Kidney tubule cell (primary cell): ENCODE results near the gene GPR158.
A peak's percentile ranks its signal among the peaks of the same experiment; 100 is the strongest.

Source experiments
- DNase-seq: peaks from one replicate; pipeline ENCODE4 v3.0.0-alpha.2; 2018; ENCODE audit warnings: low spot score

The GPR158 gene

GRCh38 chr10:25504838-25505237 lies 330.0 kb downstream of the GPR158 start:
- no peak for DNase-seq

GRCh38 chr10:25505466-25505865 lies 330.7 kb downstream of the GPR158 start:
- DNase-seq, result no peak

- no peak for DNase-seq
Observed at GRCh38 chr10:25506821-25507335, 332.1 kb downstream of the GPR158 start.

DNA sequence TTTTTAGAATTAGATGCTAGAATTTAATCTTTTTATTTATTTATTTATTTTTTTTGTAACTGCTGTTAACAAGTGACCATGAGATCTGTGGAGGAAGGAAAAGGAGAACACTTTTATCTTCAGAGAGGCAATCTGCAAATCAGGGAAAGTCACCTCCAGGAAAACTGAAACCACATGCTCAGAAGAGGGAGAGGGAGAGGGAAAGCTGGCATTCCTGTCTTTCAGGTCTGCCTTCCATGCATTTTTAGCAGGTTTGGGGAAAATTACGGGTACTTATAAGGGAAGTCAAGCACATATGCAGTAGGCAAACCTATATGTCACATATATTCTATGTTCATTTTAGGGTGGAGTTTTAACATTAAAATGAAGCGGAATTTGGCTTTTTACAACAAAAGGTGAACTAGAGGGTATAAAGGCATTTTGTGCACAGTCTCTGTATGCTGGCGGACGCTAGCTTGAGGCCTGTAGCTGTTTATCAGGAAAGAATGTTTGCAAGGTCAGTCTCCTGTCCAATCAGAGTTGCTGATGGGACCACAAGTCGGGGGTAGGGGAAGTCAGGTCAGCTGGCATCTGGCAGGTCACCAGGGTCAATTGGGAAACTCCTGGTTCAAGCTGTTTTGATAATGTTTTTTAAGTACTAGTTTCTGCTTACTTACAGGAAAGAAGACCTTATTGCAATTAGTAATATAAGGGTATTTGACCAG lies 333.5 kb downstream of the GPR158 start:
- no peak for DNase-seq

- no peak for DNase-seq
Observed at GRCh38 chr10:25509151-25509550, 334.4 kb downstream of the GPR158 start.

DNA sequence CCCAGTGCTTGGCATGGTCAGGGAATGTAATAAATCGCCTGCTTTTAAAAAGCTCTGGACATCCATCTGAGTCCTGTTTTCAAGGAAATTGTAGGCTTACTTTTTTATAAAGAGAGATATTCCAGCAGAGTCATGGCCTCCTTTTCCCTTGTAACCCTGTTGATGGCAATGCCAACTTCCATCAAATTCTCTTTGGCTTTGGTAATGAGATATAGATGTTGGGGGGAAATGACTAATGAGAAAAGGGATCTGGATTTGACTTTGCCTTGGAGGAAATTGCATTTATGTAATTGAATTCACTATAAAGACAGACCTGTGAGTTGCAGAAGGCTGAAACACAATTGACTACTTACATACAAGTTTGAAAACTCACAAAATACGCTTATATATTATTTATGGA lies 347.5 kb downstream of the GPR158 start:
- DNase-seq, result no peak

- peak; percentile 38 for DNase-seq
Observed at GRCh38 chr10:25522946-25523608, 348.3 kb downstream of the GPR158 start.

DNA sequence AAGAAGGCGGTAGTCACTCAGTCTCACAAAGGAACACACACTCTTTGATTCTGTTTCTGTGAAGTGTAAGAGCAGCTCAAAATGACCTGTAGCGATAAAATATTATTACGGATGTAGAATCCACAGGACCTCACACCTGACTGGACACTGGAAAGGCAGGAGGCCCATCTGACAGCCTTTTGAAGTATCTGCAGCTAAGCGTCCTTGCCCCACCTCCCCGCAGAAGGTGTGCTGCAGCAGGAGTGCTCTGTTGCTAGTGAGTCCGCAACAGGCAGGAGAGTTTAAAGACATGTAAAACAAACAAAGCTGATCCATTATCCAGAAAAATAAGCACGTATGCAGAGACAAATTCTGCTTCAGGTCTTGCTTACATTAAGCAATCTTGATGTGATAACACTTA lies 355.5 kb downstream of the GPR158 start:
- no peak for DNase-seq

DNA sequence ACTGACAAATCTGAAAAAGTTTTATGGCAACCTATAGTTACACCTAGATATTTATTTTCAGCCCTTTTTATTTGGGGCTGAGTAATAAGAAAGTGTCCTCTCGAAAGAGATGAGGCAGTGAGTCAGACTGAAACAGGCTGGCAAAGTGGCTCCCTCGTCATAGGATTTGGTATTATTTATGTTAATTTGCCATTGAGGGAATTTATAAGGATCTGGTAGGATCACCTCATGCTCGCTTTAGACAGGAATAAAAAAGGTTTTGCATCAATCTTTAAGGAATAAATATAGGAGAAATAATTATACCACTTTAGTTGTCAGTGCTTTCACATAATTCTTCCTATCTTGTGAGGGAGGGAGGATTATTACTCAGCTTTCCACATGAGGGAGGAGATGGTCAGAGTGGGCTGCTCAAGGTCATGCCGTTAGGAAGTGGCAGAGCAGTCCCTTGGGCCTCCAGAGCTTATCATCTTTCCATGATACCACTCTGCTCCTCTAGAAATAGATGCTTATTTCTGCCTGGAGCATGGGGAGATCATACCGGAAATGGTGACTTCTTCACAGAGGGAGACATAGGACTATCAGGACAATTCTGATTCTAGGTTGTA lies 356.8 kb downstream of the GPR158 start:
- DNase-seq, result no peak

DNA sequence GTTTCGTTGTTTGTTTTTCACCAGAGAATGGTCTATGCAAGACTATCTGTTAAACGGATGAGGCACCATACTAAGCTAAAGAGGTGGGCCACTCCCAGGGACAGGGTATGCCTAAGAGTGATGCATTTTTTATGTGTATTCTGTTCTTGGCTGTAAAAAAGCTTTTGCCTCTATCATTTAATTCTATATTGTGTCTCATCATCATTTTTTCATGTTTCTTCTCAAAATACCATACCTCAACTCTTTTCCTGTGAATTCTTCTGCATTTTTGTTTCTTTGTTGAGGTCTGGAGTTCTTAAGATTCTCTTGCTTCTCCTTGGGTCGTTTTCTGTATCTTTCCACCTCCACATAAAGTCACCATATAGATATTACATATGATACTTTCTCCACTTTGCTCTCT lies 357.4 kb downstream of the GPR158 start:
- DNase-seq, result no peak

GRCh38 chr10:25536027-25536426 lies 361.2 kb downstream of the GPR158 start:
- DNase-seq, result no peak

DNA sequence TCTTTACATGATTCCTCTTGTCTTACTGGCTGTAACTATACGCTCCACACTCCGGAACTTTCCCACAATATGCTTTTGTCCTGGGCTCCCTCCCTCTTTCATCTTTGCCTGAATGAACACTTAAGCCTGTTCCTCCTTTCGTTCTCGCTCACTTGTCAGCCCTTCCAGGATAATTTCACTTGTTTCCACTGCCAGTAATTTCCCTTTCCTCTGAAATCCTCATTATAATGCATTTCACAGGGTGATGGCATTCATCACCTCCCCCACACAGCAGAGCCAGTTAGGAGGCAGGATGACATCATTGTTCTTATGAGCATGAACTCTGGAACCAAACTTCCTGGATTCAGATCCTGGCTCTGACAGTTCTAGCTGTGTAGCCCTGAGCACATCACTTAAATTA lies 372.6 kb downstream of the GPR158 start:
- peak; percentile 78 for DNase-seq

DNA sequence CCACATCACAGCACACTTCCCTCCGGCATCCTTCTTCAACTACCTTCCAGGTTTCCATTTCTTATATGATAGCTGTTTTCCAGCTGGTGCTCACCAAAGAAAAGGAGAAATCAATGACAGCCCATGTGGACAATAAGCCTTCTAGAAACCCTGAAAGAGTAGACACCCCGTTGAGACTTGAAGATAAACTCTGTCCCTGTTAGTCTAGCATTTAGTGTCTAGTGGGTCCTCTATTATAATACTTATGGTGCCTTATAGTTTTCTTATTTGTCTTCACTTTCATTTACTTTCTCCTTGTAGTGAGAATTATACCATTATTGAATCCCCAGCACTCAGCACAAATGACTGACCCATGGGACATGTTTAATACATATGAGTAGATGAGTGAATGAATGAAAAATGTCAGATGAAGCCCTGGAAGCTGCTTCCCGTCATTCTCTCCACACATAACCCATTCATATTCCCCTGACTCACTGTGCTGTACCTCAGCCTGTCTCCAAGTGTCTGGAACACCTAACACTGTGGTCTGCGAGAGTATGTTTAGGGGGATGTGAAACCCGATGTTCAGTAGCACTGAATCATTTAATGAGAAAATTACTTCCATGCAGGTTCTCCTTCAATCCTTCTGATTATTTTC lies 377.6 kb downstream of the GPR158 start:
- DNase-seq, result peak; percentile 62

DNA sequence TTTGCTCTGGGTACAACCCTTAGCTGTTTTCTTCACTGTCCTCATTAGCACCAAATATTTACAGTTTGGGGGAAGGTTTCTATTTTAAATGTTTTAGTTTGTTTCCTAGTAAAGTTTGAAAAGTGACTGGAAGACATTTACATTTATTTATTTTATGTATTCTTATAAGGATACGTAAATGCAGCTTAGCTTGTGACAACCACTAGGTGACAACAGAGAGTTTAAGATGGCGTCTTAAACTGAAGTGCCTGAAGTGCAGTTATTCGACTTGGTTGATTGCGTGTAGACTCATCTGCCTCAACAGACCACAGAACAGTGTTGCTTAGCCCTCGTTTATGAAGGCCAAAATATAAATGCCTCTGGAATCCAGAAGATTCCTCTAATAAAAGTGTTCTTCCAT lies 381.1 kb downstream of the GPR158 start:
- peak; percentile 12 for DNase-seq

- DNase-seq, result peak; percentile 92
Observed at GRCh38 chr10:25556457-25556856, 381.7 kb downstream of the GPR158 start.

DNA sequence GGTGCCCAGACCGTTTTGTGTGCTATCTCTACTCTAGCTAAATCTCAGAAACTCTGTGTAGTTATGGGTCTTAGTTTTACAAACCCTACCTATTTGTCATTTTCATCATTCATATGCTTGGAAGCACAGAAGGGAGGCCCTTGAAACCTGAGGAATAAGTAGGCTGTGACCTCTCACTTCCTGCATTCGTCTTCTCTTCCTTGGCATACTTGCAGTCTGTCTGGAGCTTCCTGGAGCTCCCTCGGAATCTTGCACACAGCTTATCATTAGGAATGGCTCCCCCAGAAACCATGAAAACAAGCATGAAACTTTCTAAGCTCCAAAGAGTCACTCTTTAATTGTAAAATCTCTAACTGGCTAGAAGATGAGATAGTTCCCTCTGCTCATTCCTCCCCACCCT lies 382.3 kb downstream of the GPR158 start:
- peak; percentile 37 for DNase-seq

GRCh38 chr10:25561758-25562157 lies 387.0 kb downstream of the GPR158 start:
- DNase-seq, result no peak

- DNase-seq, result no peak
Observed at GRCh38 chr10:25562547-25562946, 387.7 kb downstream of the GPR158 start.

- no peak for DNase-seq
Observed at GRCh38 chr10:25564351-25564750, 389.6 kb downstream of the GPR158 start.

DNA sequence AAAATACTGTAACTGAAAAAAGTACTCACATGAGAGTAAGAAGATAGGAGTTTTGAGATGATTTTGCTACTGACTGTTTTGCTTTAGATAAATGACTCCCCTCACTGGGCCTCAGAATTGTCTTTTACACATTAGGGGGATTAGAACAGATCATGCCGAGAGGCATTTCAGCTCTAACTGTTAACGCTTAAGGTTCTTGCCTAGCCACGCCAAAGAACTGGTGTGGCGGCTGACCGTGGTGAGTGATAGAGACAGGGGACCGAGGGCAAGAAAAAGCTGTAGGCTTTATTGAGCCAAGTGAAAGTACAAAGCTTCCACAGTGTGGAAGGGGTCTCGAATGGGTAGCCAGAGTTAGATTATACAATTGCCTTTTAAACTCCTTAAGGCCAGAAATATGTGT lies 390.8 kb downstream of the GPR158 start:
- DNase-seq, result no peak

DNA sequence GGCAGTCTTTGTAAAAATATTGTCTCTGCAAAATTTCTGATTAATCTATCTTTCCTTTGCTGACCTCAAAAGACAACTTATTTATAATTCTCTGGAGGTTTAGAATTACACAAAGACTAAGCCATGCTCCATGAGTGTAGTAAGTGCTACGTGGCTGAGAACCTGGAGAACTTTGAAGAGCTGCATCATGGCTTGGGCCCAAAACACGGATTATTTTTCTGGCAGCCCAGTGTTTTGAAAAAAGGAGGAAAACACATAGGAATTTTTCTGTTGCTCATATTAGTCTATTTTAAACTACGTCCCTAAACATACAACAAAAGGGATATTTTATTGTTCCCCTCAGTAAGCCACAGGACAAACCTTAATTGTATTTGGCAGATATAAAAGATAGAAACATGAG lies 398.5 kb downstream of the GPR158 start:
- DNase-seq, result no peak

DNA sequence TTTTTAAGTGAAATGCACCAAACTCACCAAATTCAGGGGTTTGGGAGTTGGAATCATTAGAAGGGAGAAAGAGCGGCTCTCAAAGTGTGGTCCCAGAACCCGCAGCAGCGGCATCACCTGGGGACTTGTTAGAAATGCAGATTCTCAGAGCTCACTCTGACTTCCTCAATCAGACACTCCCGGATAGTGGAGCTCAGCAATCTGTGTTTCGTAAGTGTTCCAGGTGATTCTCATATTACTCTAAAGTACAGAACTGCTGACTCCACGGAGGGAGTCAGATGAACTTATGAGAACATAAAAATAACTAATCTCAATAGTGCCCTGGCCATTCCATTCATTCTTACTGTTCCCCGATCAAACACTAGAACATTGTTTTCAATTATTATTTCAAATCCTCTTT lies 400.5 kb downstream of the GPR158 start:
- no peak for DNase-seq

DNA sequence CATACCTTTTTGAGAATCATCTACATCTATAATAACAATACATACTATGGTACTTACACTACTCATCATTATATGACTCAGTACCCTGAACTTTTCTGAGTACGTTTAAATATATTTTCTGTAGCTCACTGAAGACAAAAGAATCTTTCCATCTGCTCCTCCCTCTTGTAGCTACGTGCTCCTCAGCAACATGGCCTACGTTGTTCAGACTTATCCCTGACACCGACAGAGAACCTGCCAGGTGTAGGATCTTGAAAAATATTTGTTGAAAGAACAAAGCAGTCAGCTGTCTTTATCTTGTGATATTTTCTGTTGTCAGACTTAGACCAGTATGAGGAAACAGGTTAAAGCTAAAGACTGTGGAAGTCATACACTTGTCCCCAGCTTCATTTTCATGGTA lies 403.3 kb downstream of the GPR158 start:
- no peak for DNase-seq
